NOMO-1 (cell line): ENCODE data around the gene GTF2F2.

Experiments
- DNase-seq, 2 experiments: peaks; one replicate each; lab custom pipeline; 2025; ENCODE audit not compliant: unreplicated experiment in 2 of 2; lab: John Stamatoyannopoulos, UW

The GTF2F2 gene

GRCh38 chr13:45209229-45209628, 88.9 kb downstream of the GTF2F2 start:
- no peak for DNase-seq

DNA sequence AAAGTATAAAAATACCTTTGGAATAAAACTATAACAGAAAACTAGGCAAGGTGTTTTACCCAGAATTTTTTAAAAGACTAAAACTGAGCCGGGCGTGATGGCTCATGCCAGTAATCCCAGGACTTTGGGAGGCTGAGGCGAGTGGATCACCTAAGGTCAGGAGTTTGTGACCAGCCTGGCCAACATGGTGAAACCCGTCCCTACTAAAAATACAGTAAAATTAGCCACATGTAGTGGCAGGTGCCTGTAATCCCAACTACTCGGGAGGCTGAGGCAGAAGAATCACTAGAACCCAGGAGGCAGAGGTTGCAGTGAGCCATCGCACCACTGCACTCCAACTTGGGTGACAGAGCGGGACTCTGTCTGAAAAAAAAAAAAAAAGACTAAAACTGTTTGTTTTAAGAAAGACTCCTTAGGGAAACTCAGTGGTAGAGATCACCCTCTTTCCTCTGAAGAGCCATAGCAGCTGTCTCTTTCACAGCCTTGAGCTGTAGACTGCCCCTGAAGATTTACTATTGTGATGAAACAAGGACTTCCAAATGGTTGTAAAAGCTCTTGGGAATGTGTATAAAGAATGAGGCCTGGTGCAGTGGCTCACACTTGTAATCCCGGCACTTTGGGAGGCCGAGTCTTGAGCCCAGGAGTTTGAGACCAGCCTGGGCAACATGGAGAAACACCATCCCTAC, 95.2 kb downstream of the GTF2F2 start:
- DNase-seq: no peak

DNA sequence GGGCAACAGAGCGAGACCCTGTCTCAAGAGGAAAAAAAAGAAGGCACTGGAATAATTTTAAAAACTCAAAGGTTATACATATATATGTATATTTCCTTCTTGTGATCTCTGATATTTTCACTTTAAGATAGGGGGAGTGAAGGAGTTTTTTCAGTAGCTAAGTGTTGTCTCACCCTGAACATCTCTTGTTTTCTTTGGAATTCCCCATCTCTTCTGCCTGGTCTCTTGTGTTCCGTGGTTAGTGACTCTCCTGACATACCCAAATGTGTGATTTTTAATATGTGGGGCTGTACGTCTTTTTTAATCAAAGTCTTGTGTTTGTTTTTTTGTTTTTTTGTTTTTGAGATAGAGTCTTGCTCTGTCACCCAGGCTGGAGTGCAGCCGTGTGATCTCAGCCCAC, 95.9 kb downstream of the GTF2F2 start:
- no peak for DNase-seq

DNA sequence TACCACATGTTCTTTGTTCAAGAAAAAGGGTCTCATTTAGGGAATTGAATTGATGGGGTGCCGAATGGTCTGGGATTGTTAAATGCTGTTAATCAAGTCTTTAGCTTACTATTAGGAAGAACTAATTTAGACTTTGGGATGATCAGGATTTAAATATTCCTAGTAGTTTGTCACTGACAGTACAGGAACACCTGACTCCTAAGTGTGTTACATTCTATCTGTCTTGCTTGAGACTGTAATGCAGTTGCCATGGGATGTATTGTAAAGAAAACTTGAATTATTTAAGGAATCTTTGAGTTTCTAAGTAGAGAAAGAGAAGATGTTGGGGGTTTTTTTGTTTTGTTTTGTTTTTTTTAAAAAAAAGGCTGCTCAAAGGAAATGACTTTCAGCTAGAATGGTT, 98.4 kb downstream of the GTF2F2 start:
- no peak for DNase-seq

DNA sequence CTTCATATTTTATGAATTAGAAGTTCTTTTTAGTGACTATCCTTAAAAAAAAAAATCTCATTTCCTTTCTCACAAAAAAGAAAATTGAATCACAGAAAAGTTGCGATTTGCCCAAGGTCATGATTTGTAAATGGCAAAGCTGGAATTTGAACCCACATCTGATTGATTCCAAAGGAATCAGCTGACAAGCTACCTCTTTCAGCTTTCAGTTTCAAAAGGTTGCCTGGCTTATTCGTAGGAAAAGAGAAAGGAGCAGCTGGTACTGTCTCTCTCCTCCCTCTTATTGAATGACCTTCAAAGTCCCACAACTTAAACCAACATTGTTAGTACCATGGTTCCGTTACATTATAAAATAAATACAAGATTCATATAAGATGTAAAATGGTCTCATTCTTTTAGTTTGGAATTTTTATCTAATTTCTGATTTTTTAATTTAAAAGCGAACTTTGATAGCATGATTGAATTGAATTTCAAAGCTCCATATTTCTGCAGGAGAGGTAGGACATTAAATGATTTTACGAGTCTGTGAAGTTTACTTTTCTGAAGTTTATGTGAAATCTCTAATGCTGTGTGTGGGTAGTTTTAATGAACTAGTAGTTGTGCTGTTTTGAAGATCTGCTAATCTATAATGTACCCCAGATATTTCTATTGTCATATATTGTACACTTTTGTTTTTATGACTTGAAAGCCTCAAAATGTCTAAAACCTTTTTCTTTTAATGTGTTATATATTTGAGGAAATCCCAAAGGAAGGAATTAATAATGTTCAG, 99.0 kb downstream of the GTF2F2 start:
- DNase-seq: no peak

DNA sequence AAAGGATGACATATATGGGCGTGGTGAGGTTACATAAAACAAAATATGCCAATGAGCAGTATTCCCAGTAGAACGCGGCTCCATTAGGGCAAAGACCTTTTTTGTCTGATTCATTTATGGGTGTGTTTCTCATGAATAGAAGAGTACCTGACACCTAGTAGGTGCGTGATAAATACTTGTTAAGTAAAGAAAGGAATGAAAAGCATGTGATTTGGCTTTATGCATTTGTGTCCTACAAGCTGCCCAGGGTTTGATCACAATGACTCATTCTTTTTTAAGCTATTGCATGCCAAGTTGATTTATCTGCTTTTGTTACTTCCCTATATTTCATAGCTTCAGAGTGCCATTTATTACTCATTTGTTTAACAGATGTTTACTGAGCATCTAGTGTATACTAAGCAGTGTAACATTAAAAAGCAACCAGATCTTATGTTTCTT, 99.6 kb downstream of the GTF2F2 start:
- peak; percentile 51 to 86 for DNase-seq

- DNase-seq: no peak
Observed at GRCh38 chr13:45220403-45220802, 100.1 kb downstream of the GTF2F2 start.

- DNase-seq: no peak
Observed at GRCh38 chr13:45222516-45222915, 102.2 kb downstream of the GTF2F2 start.

DNA sequence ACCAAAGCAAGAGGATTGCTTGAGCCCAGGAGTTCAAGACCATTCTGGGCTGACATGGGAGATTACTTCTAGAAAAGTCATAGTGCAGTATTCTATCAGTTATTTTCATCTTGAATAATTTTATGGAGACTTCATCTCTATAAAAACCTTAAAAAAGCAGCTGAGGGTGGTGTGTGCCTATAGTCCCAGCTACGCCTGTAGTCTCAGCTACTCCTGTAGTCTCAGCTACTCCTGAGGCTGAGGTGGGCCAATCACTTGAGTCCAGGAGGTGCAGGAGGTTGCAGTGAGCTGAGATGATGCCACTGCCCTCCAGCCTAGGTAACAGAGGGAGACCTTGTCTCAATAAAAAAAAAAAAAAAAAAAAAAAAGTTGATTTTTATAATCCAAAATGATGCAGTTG, 102.6 kb downstream of the GTF2F2 start:
- DNase-seq: no peak

- no peak for DNase-seq
Observed at GRCh38 chr13:45224176-45224575, 103.9 kb downstream of the GTF2F2 start.

DNA sequence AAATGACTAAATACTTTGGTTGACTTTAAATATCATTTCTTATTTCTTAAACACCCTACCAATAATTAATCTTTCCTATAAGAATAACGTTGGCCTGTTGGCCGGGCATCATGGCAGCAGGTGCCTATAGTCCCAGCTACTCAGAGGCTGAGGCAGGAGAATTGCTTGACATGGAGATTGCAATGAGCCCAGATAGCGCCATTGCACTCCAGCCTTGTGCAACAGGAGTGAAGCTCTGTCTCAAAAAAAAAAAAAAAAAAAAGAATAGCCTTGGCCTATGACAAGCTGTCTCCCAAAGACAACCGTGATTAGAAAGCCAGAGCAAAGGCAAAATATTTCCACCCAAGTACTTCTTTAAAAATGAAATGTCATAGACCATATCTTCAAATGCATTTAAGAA, 105.1 kb downstream of the GTF2F2 start:
- no peak for DNase-seq

- DNase-seq: peak in 1 of 2 experiments; percentile 29
Observed at GRCh38 chr13:45226024-45226423, 105.7 kb downstream of the GTF2F2 start.

DNA sequence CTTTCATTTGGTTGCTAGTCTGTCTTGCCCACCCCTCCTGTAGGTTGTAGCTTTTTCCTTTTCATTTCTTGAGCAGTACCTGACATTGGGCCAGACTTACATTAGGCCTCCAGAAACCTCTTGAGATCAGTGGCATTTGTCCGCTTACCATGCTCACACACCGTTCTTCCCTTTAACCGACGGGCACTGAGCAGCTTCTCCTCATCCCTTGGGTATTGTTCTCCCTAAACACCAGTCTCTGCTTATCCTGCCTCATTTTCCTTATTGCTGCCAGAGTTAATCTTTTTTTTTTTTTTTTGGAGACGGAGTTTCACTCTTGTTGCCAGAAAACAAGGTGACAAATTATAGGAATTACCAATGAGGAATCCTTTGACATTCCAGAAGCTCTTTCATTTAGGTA, 107.7 kb downstream of the GTF2F2 start:
- no peak for DNase-seq

DNA sequence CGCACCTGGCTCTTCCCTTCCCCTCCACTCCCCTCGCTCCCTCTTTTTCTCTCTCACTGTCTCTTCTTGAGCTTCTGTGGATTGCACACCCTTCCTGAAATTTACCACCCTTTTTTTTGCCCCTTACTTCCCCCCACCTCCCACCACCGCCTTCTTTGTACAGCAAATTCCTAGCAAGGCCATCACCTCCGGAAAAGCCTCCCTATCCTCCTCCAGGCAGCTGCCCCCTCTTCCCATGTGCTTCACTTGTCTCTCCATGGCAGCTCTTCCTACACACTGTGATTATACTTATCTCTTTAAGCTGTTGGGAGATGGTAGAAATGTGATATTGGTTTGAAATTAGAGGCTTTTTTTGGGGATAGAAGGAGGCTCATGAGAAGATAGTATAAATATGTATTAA, 108.9 kb downstream of the GTF2F2 start:
- DNase-seq: no peak

- DNase-seq: no peak
Observed at GRCh38 chr13:45231305-45231704, 111.0 kb downstream of the GTF2F2 start.

GRCh38 chr13:45231722-45232121, 111.4 kb downstream of the GTF2F2 start:
- DNase-seq: no peak

DNA sequence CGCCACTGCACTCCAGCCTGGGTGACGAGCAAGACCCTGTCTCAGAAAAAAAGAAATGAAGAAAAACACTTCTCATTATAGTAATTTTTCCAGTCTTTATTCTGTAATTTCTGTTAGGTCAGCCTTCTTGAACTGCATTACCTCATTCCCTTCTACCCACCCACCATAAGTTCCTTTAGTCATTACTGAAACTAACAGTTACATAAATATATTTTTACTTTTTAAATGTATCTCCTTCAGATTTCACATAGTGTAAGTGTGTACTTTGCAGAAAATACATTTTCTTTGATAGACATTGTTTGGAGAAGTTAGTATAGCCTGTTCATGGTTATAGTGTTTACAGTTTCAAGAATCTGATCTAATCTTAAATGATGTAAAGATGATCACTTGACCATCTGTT, 112.3 kb downstream of the GTF2F2 start:
- DNase-seq: no peak

DNA sequence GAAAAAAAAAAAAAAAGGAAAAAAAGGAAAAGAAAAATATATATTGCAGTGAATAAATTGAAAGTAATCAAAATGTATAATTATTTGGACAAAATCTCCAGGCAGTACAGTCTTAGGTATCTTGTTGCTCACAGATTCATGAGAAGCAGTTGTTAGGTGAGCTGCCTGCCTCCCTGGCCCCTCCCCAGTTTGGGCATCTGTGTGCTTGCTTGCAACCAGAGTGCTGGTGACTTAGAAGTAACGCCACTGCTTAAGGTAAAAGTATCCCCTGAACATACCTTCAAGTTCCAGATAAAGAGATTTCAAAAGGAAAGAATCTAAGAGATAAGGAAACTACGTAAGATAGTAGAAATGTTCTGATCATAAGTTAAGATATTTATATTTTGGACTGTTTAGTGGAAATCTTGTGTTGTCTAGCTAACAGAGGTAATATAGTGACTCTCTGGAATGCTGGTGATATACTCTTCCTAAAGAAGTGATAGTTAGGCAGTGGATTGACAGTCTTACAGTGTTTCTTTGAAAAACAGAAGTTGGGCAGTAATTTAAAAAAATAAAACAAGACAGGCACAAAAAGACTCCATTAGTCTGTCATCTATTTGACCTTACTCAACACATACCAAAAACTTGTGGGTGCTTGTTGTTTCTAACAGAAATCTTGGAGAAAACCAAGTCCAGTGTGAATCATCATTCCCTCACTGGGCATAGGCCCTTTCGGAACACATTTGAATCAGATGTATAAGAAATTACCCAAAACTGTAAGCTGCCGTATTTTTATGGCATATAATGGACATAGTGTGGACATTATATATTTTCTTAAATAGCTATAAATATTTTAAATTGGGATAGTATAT, 118.9 kb downstream of the GTF2F2 start:
- DNase-seq: no peak

DNA sequence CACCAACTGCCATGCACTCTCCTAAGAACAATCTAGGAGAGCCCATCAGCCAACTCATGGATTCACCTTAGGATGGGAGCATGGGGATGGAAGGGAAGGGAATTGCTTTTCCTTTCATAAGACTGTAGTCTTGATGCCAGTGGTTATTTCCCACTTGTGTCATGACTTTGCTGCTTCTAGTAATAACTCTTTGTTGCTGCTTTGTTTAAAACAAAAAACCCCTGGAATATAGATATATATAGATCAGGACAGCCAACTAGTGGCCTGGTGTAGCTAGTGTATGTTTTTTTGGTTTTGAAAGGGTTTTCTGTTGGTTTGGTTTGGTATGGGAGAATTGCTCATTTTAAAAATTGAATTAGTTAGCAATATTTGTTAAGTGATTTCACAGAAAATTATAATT, 119.8 kb downstream of the GTF2F2 start:
- no peak for DNase-seq

GRCh38 chr13:45242070-45242469, 121.8 kb downstream of the GTF2F2 start:
- no peak for DNase-seq

DNA sequence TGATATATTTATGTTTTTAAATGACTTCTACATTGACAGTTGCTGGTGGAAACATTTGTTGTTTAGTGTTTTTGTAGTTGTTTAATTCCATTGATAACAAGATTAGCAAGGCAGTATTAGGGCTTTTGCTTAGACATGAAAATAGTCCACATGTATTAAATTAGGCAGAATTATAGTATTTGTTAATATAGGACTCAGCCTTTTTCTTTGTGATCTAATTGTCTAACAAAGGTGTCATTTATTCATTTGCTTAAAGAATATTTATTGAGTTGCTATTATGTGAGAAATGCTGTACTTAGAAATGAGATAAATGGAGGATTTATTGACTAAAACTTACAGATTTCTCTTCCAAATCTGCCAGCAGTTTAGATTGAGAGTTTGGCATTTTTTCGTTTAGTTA, 122.2 kb downstream of the GTF2F2 start:
- DNase-seq: no peak
